ENCODE data around the gene TAS2R41.

GRCh38 chr7:143448429-143448828, 29.2 kb upstream of the TAS2R41 start:
- TF ChIP-seq POLR2A (IDR thresholded peaks at IDR 0.05) (no peak), CTCF (IDR thresholded peaks at IDR 0.05) (no peak), POLR2AphosphoS5 (IDR thresholded peaks at IDR 0.05) (no peak), EP300 (IDR thresholded peaks at IDR 0.05) (no peak)
